GM23248 (cell line): Measurements from ENCODE around the gene PPP2R2B.

Experiments
- EZH2 ChIP-seq: fragments of 200-600 bp; sonication (generic); IDR thresholded peaks from 2 replicates; pipeline ENCODE4 v1.6.1; 2018; ENCODE audit warnings: antibody characterized with exemption, mild to moderate bottlenecking; ENCODE audit not compliant: insufficient read depth, poor library complexity, severe bottlenecking
- EZH2phosphoT487 ChIP-seq: fragments of 200-600 bp; sonication (generic); IDR thresholded peaks from 2 replicates; pipeline ENCODE4 v1.6.1; 2018; ENCODE audit warnings: antibody characterized with exemption, moderate library complexity, mild to moderate bottlenecking, low read depth; ENCODE audit not compliant: insufficient read depth

DNA sequence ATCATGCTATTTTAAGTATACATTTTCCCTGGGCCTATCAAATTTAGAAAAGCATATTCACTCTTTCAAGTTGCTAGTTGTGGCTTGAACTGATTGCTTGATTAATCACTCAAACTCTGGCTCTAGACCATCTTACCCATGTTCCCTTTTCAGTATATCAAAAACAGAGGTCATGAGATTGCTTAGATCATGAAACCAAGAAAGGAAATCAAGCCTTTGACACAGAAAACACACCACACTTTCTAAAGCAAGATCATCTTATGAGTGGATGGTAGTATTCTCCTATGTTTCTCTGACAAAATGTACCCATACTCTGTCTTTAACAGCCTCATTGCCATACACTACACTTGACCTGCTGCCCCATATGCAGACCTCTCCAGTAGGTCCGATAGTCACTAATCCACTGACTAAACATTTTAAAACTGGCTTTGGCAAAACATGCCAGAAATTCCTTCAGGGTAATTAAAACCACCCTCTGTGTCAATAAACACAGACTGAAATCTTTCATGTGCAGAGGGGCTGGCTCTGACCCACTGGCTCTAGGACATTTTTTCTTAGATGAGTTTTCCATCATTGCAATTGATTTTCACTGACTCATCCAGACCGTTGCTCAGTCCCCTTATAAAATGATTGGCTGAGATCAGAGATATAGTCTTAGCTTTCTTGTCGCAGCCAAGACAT is 18.2 kb downstream of the PPP2R2B start:
- TF ChIP-seq EZH2 (no peak), EZH2phosphoT487 (no peak)
